SK-N-SH (cell line): ENCODE measurements around the gene MPV17L2. TPM values are rescaled to one million over a fixed set of nuclear protein-coding genes. Genes with fewer than 3 reads are reported as not detected.

Source experiments
- CTCF ChIA-PET: fragments of 300-600, 350-600 bp; formaldehyde crosslinking; extraction: SDS; loops from one replicate; lab custom pipeline; 2021; lab: Yijun Ruan, JAX
- POLR2A ChIA-PET: fragments of 350-600 bp; sonication (Branson Sonifier 250); formaldehyde crosslinking; extraction: SDS; loops from one replicate; lab custom pipeline; 2020; ENCODE audit warnings: antibody characterized with exemption, inconsistent platforms; lab: Yijun Ruan, JAX
- DNase-seq: peaks from one replicate; pipeline ENCODE4 v3.0.0; 2012
- H2AFZ ChIP-seq: fragments of 200-600 bp; sonication (generic); 2 replicates; pipeline ENCODE4 v1.8.1; 2016; ENCODE audit warnings: antibody characterized with exemption, mild to moderate bottlenecking, low read depth
- H3F3A ChIP-seq: fragments of 200-600 bp; sonication (generic); replicated peaks from 2 replicates; pipeline ENCODE3; 2016; ENCODE audit warnings: antibody characterized with exemption, mild to moderate bottlenecking; ENCODE audit not compliant: insufficient read depth
- H3K27ac ChIP-seq, 2 experiments: fragments of 200-500 bp in 1 of 2; fragments of 200-600 bp in 1 of 2; sonication (Bioruptor generic) in 1 of 2; sonication (generic), shearing (Covaris generic) in 1 of 2; 2 replicates each; pipeline versions ENCODE4 v1.5.1 to v1.6.1; 2014 to 2016; ENCODE audit warnings: low read depth in 2 of 2, inconsistent platforms in 1 of 2, low read length in 1 of 2, mild to moderate bottlenecking in 1 of 2, mixed read lengths in 1 of 2
- H3K27me3 ChIP-seq: fragments of 200-600 bp; sonication (generic), shearing (Covaris generic); 2 replicates; pipeline ENCODE4 v1.6.1; 2016; ENCODE audit warnings: mixed run types; ENCODE audit not compliant: insufficient read depth
- H3K36me3 ChIP-seq, 2 experiments: fragments of 200-500 bp in 1 of 2; fragments of 200-600 bp in 1 of 2; sonication (Bioruptor generic) in 1 of 2; sonication (generic) in 1 of 2; replicated peaks in 1 of 2; 2 replicates each; pipeline versions ENCODE3 to v1.5.1; 2014 to 2016; ENCODE audit warnings: low read length in 1 of 2, mild to moderate bottlenecking in 1 of 2; ENCODE audit not compliant: insufficient read depth in 2 of 2, control insufficient read depth in 1 of 2
- H3K4me1 ChIP-seq, 2 experiments: fragments of 200-500 bp in 1 of 2; fragments of 200-600 bp in 1 of 2; sonication (Bioruptor generic) in 1 of 2; sonication (generic), shearing (Covaris generic) in 1 of 2; 2 replicates each; pipeline versions ENCODE4 v1.5.1 to v1.6.1; 2014 to 2016; ENCODE audit warnings: low read depth in 1 of 2, low read length in 1 of 2, mixed run types in 1 of 2; ENCODE audit not compliant: insufficient read depth in 2 of 2, control insufficient read depth in 1 of 2
- H3K4me2 ChIP-seq: fragments of 200-600 bp; sonication (generic), shearing (Covaris generic); 2 replicates; pipeline ENCODE4 v1.6.1; 2017; ENCODE audit warnings: mixed run types
- H3K4me3 ChIP-seq, 2 experiments: fragments of 200-500 bp in 1 of 2; fragments of 200-600 bp in 1 of 2; sonication (Bioruptor generic) in 1 of 2; sonication (generic), shearing (Covaris generic) in 1 of 2; 2 replicates each; pipeline versions ENCODE4 v1.5.1 to v1.8.1; 2014 to 2016; ENCODE audit warnings: low read depth in 2 of 2, inconsistent platforms in 1 of 2, low read length in 1 of 2, mild to moderate bottlenecking in 1 of 2, mixed read lengths in 1 of 2, moderate library complexity in 1 of 2
- H3K79me2 ChIP-seq: fragments of 200-600 bp; sonication (generic); 2 replicates; pipeline ENCODE4 v1.8.1; 2017; ENCODE audit warnings: mild to moderate bottlenecking; ENCODE audit not compliant: insufficient read depth
- H3K9ac ChIP-seq: fragments of 200-600 bp; sonication (generic); 2 replicates; pipeline ENCODE4 v1.6.1; 2017; ENCODE audit warnings: mixed run types
- H3K9me2 ChIP-seq: fragments of 200-600 bp; sonication (generic); 2 replicates; pipeline ENCODE4 v1.6.1; 2017; ENCODE audit warnings: mixed run types
- H3K9me3 ChIP-seq: fragments of 200-600 bp; sonication (generic); 2 replicates; pipeline ENCODE4 v1.6.1; 2017; ENCODE audit warnings: mixed run types, mild to moderate bottlenecking, moderate library complexity
- H4K20me1 ChIP-seq: fragments of 200-600 bp; sonication (generic); 2 replicates; pipeline ENCODE4 v1.6.1; 2017; ENCODE audit warnings: mild to moderate bottlenecking, mixed run types; ENCODE audit not compliant: insufficient read depth
- EZH2phosphoT487 ChIP-seq: fragments of 200-600 bp; sonication (generic); IDR thresholded peaks from 2 replicates; pipeline ENCODE4 v1.6.1; 2017; ENCODE audit warnings: low read depth, mixed run types, mild to moderate bottlenecking, antibody characterized with exemption, moderate library complexity, borderline replicate concordance
- FOSL2 ChIP-seq: IDR thresholded peaks from 2 replicates; pipeline ENCODE4 v1.4.0; 2012; ENCODE audit warnings: low read depth, mild to moderate bottlenecking, moderate library complexity, borderline replicate concordance
- GATA2 ChIP-seq: sonication (generic); formaldehyde crosslinking; IDR thresholded peaks from 2 replicates; pipeline ENCODE4 v1.5.0; 2020; ENCODE audit warnings: mild to moderate bottlenecking, missing genetic modification reagents
- IRF3 ChIP-seq: fragments of 150-350 bp; IDR thresholded peaks from 2 replicates; pipeline ENCODE4 v1.6.1; 2016; ENCODE audit warnings: mild to moderate bottlenecking, low read depth, low read length
- MEF2A ChIP-seq: IDR thresholded peaks from 2 replicates; pipeline ENCODE4 v1.4.0; 2012; ENCODE audit warnings: low read depth, borderline replicate concordance
- MXI1 ChIP-seq: IDR thresholded peaks from 2 replicates; pipeline ENCODE4 v1.6.1; 2012; ENCODE audit warnings: mild to moderate bottlenecking, low read depth, low read length, improper control_type of control experiment
- NFIC ChIP-seq: IDR thresholded peaks from 2 replicates; pipeline ENCODE4 v1.4.0; 2012; ENCODE audit warnings: borderline replicate concordance
- SIN3A ChIP-seq: IDR thresholded peaks from 2 replicates; pipeline ENCODE4 v1.6.1; 2012; ENCODE audit warnings: low read depth, mild to moderate bottlenecking, low read length, moderate library complexity, borderline replicate concordance
- YY1 ChIP-seq: IDR thresholded peaks from 2 replicates; pipeline ENCODE4 v1.4.0; 2012; ENCODE audit warnings: low read depth, mild to moderate bottlenecking
- WGBS: methylation state at CpG from one replicate; pipeline ENCODE4 v1.1.6; 2017; ENCODE audit warnings: low lambda C conversion rate; 5-methylcytosine and 5-hydroxymethylcytosine counted together
- polyA plus RNA-seq, 3 experiments: library from polyadenylated mRNA; depleted of rRNA; stranded (reverse); fragments of >200 nt; gene quantifications; 2 replicates each; pipeline ENCODE4 v1.2.3, GENCODE V29; 2012
- TF ChIP-seq, protein P1 (sequence below): IDR thresholded peaks from 2 replicates; pipeline ENCODE4 v1.4.0; 2012; ENCODE audit warnings: low read depth, borderline replicate concordance

Gene MPV17L2
- polyA plus RNA-seq, 1 of the 3 experiments (the other 2 are of a cell fraction), result 17.5 TPM

DNA sequence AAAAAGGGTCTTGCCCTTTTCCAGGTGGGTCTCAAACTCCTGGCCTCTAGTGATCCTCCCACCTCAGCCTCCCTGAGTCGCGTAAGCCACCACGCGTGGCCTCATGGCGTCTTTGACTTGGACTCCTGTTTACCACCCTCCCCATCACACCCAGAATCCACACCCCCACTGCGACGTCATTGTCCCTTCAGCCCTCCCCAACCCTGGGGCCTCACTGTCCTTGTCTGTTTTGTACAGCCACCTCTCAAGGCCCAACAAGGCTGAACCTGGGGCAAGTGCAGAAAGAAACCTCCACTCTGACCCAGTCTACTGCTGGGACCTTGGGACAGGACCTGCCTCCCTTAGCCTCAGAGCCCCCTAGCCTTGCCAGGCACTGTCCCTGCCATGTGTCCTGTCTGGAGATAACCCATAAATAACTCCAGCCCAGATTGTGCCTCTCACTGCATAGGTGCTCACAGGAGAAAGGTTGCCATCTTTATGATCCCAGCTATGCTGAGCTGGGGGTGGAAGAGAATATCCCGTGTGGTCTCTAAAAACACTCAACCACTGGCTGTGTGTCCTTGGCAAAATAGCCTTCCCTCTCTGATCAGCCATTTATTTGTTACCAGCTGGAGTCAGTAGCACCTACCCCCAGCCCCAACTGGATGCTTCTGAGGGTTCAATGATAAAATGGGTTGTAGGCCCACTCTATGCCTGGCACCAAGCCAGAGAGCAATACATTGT is 21.3 kb upstream of the MPV17L2 start:
- H3K79me2 ChIP-seq, result no peaks in the 10 kb centered on the region
- 88% methylated on average over 8 of the region's 8 CpGs for WGBS
- ChIA-PET POLR2A (no interaction called here), CTCF (interaction anchor here (1.1 to 9.4 kb wide), 5 partner anchors 11 to 108 kb away, joined by 3 to 78 read pairs (median 4); partner anchors contain the start of gene PIK3R2)
- H3F3A ChIP-seq, result peaks cover 9% of the 10 kb centered on the region
- no peak overlapping the region for H3K4me3 ChIP-seq
- no peaks in the 10 kb centered on the region for H3K9me3 ChIP-seq
- H3K9me2 ChIP-seq, result no peaks in the 10 kb centered on the region
- H3K27me3 ChIP-seq, result no peaks in the 10 kb centered on the region
- no peaks in the 10 kb centered on the region for H4K20me1 ChIP-seq
- no peak overlapping the region for H3K4me2 ChIP-seq
- DNase-seq, result peak; percentile 30
- H3K4me1 ChIP-seq, result peaks cover 0 to 8% of the 10 kb centered on the region in 2 experiments; a peak in 1 of 4 replicates
- H2AFZ ChIP-seq, result no peak overlapping the region
- peaks cover 9 to 11% of the 10 kb centered on the region in 2 experiments for H3K36me3 ChIP-seq
- TF ChIP-seq SIN3A (no peak), FOSL2 (no peak), NFIC (0 out of 2 replicates have a peak, but pooled peaks have one; percentile 16), MEF2A (no peak), MXI1 (no peak), EZH2phosphoT487 (no peak)
- TF ChIP-seq, protein P1, sequence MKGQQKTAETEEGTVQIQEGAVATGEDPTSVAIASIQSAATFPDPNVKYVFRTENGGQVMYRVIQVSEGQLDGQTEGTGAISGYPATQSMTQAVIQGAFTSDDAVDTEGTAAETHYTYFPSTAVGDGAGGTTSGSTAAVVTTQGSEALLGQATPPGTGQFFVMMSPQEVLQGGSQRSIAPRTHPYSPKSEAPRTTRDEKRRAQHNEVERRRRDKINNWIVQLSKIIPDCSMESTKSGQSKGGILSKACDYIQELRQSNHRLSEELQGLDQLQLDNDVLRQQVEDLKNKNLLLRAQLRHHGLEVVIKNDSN, result no peak
- no peak overlapping the region for H3K9ac ChIP-seq
- no peak overlapping the region for H3K27ac ChIP-seq

GRCh38 chr19:18172331-18173053 is 20.5 kb upstream of the MPV17L2 start:
- TF ChIP-seq GATA2, result no peak
- TF ChIP-seq YY1, result no peak
- TF ChIP-seq, protein P1, result no peak
- TF ChIP-seq SIN3A, result no peak
- TF ChIP-seq IRF3, result no peak
- TF ChIP-seq, all 33 proteins: peak for 0
- 88% methylated on average over 5 of the region's 7 CpGs for WGBS
- Histone ChIP-seq H3K9me2 (no peaks in the 10 kb centered on the region), H3K27ac (no peak overlapping the region), H3K79me2 (no peaks in the 10 kb centered on the region), H3K4me1 (peaks cover 0 to 8% of the 10 kb centered on the region in 2 experiments; a peak in 1 of 4 replicates), H3K9ac (no peak overlapping the region), H3K27me3 (no peaks in the 10 kb centered on the region), H3K36me3 (peaks cover 9 to 11% of the 10 kb centered on the region in 2 experiments), H3K9me3 (no peaks in the 10 kb centered on the region), H3F3A (peaks cover 9% of the 10 kb centered on the region), H2AFZ (no peak overlapping the region), H3K4me2 (no peak overlapping the region), H4K20me1 (no peaks in the 10 kb centered on the region), H3K4me3 (no peak overlapping the region)
- CTCF ChIA-PET, result interaction anchor here (1.1 to 9.4 kb wide), 3 partner anchors 15 to 107 kb away, joined by 3 to 78 read pairs (median 4); no protein-coding TSS in a partner anchor
- peak; percentile 20 for DNase-seq
- POLR2A ChIA-PET, result no interaction called here
